HEK293 (cell line): Measurements from ENCODE around the gene ARAP3.
A peak's percentile ranks its signal among the peaks of the same experiment; 100 is the strongest.

Source experiments
- CTCF ChIA-PET: fragments of 350-600 bp; formaldehyde crosslinking; extraction: SDS; loops from one replicate; lab custom pipeline; 2021; ENCODE audit warnings: antibody characterized with exemption; lab: Yijun Ruan, JAX
- POLR2A ChIA-PET: fragments of 300-600 bp; formaldehyde crosslinking; extraction: SDS; loops from one replicate; lab custom pipeline; 2020; ENCODE audit warnings: antibody characterized with exemption, inconsistent platforms; lab: Yijun Ruan, JAX
- H3K27ac ChIP-seq: fragments of 200-500 bp; sonication (Bioruptor generic); 2 replicates; pipeline ENCODE4 v1.5.1; 2014; ENCODE audit warnings: low read depth, low read length, control low read depth, inconsistent platforms; ENCODE audit errors: extremely low read depth
- H3K36me3 ChIP-seq, 2 experiments: fragments of 200-500 bp in 1 of 2; sonication (Bioruptor generic) in 1 of 2; 1 replicate in 1 of 2; 2 replicates in 1 of 2; pipeline ENCODE4 v1.5.1; 2014 to 2017; ENCODE audit warnings: inconsistent platforms in 2 of 2, low read length in 2 of 2; ENCODE audit not compliant: control insufficient read depth in 2 of 2, insufficient read depth in 1 of 2
- H3K4me1 ChIP-seq: fragments of 200-500 bp; sonication (Bioruptor generic); 2 replicates; pipeline ENCODE4 v1.5.1; 2014; ENCODE audit warnings: mild to moderate bottlenecking, low read length, inconsistent platforms; ENCODE audit not compliant: control insufficient read depth, insufficient read depth
- H3K4me3 ChIP-seq: 2 replicates; pipeline ENCODE4 v1.5.1; 2011; ENCODE audit warnings: low read depth, mild to moderate bottlenecking, control low read depth, low read length, moderate library complexity
- H3K9me3 ChIP-seq: fragments of 200-500 bp; sonication (Bioruptor generic); 2 replicates; pipeline ENCODE4 v1.5.1; 2014; ENCODE audit warnings: low read depth, low read length, inconsistent platforms; ENCODE audit not compliant: control insufficient read depth, insufficient read depth
- FEZF1 ChIP-seq: fragments of 450-650 bp; formaldehyde crosslinking; IDR thresholded peaks from 2 replicates; pipeline ENCODE4 v1.5.1; 2016; ENCODE audit warnings: missing biosample characterization, missing genetic modification characterization
- GLIS2 ChIP-seq: fragments of 450-650 bp; formaldehyde crosslinking; IDR thresholded peaks from 2 replicates; pipeline ENCODE4 v1.5.1; 2016; ENCODE audit warnings: missing biosample characterization, missing genetic modification characterization
- IKZF3 ChIP-seq: fragments of 450-650 bp; IDR thresholded peaks from 2 replicates; pipeline ENCODE4 v1.5.0; 2018; ENCODE audit warnings: missing biosample characterization, mild to moderate bottlenecking, missing genetic modification characterization, moderate library complexity
- PRDM10 ChIP-seq: fragments of 450-650 bp; formaldehyde crosslinking; IDR thresholded peaks from 2 replicates; pipeline ENCODE4 v1.5.1; 2016; ENCODE audit warnings: missing biosample characterization, missing genetic modification characterization
- PRDM4 ChIP-seq: fragments of 450-650 bp; formaldehyde crosslinking; IDR thresholded peaks from 2 replicates; pipeline ENCODE4 v1.5.1; 2017; ENCODE audit warnings: missing biosample characterization, missing genetic modification characterization
- TSHZ1 ChIP-seq: fragments of 450-650 bp; formaldehyde crosslinking; IDR thresholded peaks from 2 replicates; pipeline ENCODE4 v1.5.1; 2016; ENCODE audit warnings: missing biosample characterization, missing genetic modification characterization, borderline replicate concordance
- YY1 ChIP-seq: fragments of 450-650 bp; formaldehyde crosslinking; IDR thresholded peaks from 2 replicates; pipeline ENCODE4 v1.5.1; 2018; ENCODE audit warnings: missing biosample characterization, missing genetic modification characterization
- ZBTB11 ChIP-seq: fragments of 450-650 bp; formaldehyde crosslinking; conservative IDR thresholded peaks from 2 replicates; pipeline ENCODE4 v1.5.1; 2016; ENCODE audit warnings: low read depth, missing biosample characterization, missing genetic modification characterization
- ZFP3 ChIP-seq: fragments of 450-650 bp; formaldehyde crosslinking; IDR thresholded peaks from 2 replicates; pipeline ENCODE4 v1.5.1; 2016; ENCODE audit warnings: low read depth, missing biosample characterization, missing genetic modification characterization
- ZNF391 ChIP-seq: fragments of 450-650 bp; formaldehyde crosslinking; IDR thresholded peaks from 2 replicates; pipeline ENCODE4 v1.5.1; 2016; ENCODE audit warnings: low read depth, missing biosample characterization, missing genetic modification characterization, borderline replicate concordance
- ZNF501 ChIP-seq: fragments of 450-650 bp; formaldehyde crosslinking; IDR thresholded peaks from 2 replicates; pipeline ENCODE4 v1.5.1; 2016; ENCODE audit warnings: missing biosample characterization, missing genetic modification characterization
- ZNF510 ChIP-seq: fragments of 450-650 bp; formaldehyde crosslinking; IDR thresholded peaks from 2 replicates; pipeline ENCODE4 v1.5.1; 2018; ENCODE audit warnings: mild to moderate bottlenecking, missing genetic modification characterization, missing biosample characterization; ENCODE audit not compliant: insufficient replicate concordance
- ZNF513 ChIP-seq: fragments of 450-650 bp; IDR thresholded peaks from 2 replicates; pipeline ENCODE4 v1.5.1; 2018; ENCODE audit warnings: missing biosample characterization, missing genetic modification characterization
- ZNF555 ChIP-seq: fragments of 450-650 bp; formaldehyde crosslinking; conservative IDR thresholded peaks from 2 replicates; pipeline ENCODE4 v1.5.1; 2017; ENCODE audit warnings: missing biosample characterization, mild to moderate bottlenecking, missing genetic modification characterization, inconsistent platforms
- ZNF664 ChIP-seq: fragments of 450-650 bp; formaldehyde crosslinking; IDR thresholded peaks from 2 replicates; pipeline ENCODE4 v1.5.1; 2016; ENCODE audit warnings: missing biosample characterization, missing genetic modification characterization
- ZNF707 ChIP-seq: fragments of 450-650 bp; formaldehyde crosslinking; IDR thresholded peaks from 2 replicates; pipeline ENCODE4 v1.5.1; 2016; ENCODE audit warnings: missing biosample characterization, missing genetic modification characterization
- ZNF830 ChIP-seq: fragments of 450-650 bp; IDR thresholded peaks from 2 replicates; pipeline ENCODE4 v1.5.0; 2018; ENCODE audit warnings: missing biosample characterization, missing genetic modification characterization, low read depth, mild to moderate bottlenecking, moderate library complexity

The ARAP3 gene

GRCh38 chr5:141637767-141638419 is 44.1 kb downstream of the ARAP3 start (continued):
- TF ChIP-seq ZBTB11 (tag by site-specific recombination) = no peak
- no peak for TF ChIP-seq ZNF555

GRCh38 chr5:141637123-141637766 is 44.8 kb downstream of the ARAP3 start:
- ChIA-PET POLR2A (interaction anchor here (0.6 to 2.7 kb wide), 26 partner anchors 9 to 914 kb away, joined by 3 to 42 read pairs (median 4); partner anchors contain the start of genes DELE1, DIAPH1, FCHSD1 and RNF14), CTCF (interaction anchor here (0.5 to 12.5 kb wide), 11 partner anchors 14 to 561 kb away, joined by 3 to 125 read pairs (median 4); partner anchors contain the start of gene DIAPH1)
- H3K4me3 ChIP-seq = peak overlapping the region; percentile 97
- H3K27ac ChIP-seq = peak overlapping the region; percentile 20; the same call in 1 of the 2 replicates
- H3K4me1 ChIP-seq = peaks cover 6% of the 10 kb centered on the region
- peaks cover 16 to 38% of the 10 kb centered on the region in 2 experiments for H3K36me3 ChIP-seq
- H3K9me3 ChIP-seq = no peaks in the 10 kb centered on the region
- TF ChIP-seq ZNF501 (0 out of 2 replicates have a peak, but pooled peaks have one; percentile 36), YY1 (tag by site-specific recombination) (0 out of 2 replicates have a peak, but pooled peaks have one; percentile 18), ZNF513 (tag by site-specific recombination) (no peak), ZNF830 (tag by site-specific recombination) (no peak), TSHZ1 (tag by site-specific recombination) (no peak), ZNF391 (tag by site-specific recombination) (no peak), GLIS2 (tag by site-specific recombination) (peak; percentile 56), ZNF664 (no peak), PRDM4 (tag by site-specific recombination) (no peak), PRDM10 (tag by site-specific recombination) (no peak; the same call in 1 of the 2 replicates), IKZF3 (tag by site-specific recombination) (peak; percentile 31; the same call in 1 of the 2 replicates), ZNF510 (tag by site-specific recombination) (no peak), ZNF707 (tag by site-specific recombination) (no peak), ZFP3 (tag by site-specific recombination) (no peak), FEZF1 (tag by site-specific recombination) (no peak)
